GM21717 (cell line): ENCODE data around the gene TRIP12.
"Not testable (repeated sequence)": the region's sequence is repeated elsewhere in the genome, so short reads cannot be mapped to it uniquely, and the experiment has no call there.

Source experiments
- ATAC-seq: cut with Tn5 transposase; IDR thresholded peaks from one replicate; pipeline ENCODE4 v1.9.1; 2021; ENCODE audit warnings: mild to moderate bottlenecking, moderate library complexity; ENCODE audit not compliant: unreplicated experiment

Gene TRIP12

GRCh38 chr2:229879191-229879950 lies 42.4 kb downstream of the TRIP12 start:
- ATAC-seq: no peak

- ATAC-seq: no peak
Observed at GRCh38 chr2:229875549-229875948, 46.3 kb downstream of the TRIP12 start.

GRCh38 chr2:229874647-229875046 lies 47.2 kb downstream of the TRIP12 start:
- ATAC-seq: no peak

DNA sequence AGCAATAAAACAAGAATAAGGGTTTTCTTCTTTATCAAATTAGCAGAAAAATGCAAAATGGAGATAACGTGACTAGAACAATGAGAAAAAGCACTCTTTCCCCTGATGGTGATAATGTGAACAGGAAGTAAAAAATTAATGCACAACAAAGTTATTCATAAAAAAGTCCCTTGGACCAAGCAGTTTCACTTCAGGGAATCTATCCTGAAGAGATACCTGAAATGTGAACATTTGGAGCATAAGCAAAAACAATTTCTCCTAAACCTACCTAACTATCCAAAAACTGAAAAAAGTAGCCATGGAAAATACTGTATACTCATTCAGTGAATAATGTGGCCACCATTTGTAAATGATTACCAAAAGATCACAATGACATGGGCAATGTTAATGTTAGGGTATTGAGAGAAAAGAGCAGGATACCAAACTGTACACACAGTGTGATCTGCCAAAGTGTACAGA lies 48.7 kb downstream of the TRIP12 start:
- ATAC-seq: peak; percentile 63

GRCh38 chr2:229870903-229871656 lies 50.7 kb downstream of the TRIP12 start:
- no peak for ATAC-seq

DNA sequence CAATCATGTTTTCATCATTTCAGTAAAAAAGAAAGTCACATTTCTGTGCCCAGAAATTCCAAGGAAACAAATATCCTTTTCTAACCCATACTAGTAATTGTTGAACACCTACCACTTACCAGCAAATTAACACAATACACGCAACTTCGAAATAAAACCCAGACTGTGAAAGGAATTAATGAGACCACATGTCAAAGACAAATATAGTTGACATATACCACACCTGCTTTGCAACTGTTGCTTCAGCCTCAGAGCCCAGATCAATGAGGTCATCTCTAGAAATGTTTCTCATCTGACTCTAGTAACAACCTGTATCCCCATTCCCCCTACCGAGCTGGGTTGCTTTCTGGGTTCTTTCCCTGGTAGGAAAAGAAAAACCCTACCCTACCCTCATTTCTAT lies 52.6 kb downstream of the TRIP12 start:
- ATAC-seq: no peak

DNA sequence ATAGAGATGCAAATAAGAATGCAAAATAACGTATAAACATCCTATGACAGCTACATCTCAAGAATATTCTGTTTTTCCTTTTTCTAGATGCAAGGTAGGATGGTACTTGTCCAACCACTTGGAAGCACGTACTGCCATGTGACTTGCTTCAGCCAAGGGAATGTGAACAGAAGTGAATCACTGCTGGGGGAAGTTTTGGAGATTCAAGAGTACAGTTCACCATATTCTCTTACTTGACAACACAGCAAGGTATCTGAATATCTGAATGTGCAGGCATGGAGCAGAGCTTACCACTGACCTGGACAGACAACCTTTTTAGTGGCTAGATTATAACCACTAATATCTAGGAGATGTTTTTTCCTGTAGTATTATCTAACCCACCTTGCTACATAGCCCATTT lies 53.0 kb downstream of the TRIP12 start:
- ATAC-seq: no peak

GRCh38 chr2:229865033-229865432 lies 56.8 kb downstream of the TRIP12 start:
- no peak for ATAC-seq

GRCh38 chr2:229861431-229861830 lies 60.4 kb downstream of the TRIP12 start:
- no peak for ATAC-seq

DNA sequence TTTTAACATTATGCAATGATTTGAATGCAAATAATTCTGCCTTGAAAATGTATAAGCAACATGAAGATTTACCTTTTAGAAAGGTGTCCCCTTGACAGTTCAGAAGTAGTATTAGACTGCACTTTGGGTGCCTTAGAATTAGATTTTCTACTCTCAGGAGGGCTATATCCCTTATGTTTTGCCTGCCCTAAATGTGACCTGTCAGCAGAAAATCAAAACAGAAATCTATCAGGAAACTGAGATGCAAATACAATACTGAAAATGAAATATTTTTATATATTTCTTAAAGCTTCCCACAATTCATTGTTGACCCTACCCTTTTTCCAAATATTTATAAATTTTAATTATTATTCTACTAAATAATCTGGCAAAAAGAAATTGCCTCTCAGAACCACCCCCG lies 61.5 kb downstream of the TRIP12 start:
- ATAC-seq: no peak

DNA sequence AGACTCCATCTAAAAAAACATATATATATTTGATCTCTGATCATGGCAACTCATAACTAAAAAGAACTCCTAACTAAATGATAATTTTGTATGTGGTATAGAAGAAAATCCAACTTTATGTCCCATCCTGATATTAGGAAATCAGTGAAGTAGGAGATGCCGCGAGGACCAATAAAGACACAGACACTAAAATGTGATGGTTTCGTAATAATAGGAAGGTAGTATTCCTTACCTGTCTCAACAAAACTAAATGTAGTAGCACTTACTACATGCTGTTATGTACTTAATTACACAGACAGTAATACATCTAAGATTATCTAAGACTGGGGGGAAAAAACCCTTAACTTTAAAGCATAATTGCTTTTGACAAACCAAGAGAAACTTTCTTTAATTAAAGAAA lies 63.5 kb downstream of the TRIP12 start:
- no peak for ATAC-seq

GRCh38 chr2:229857634-229858033 lies 64.2 kb downstream of the TRIP12 start:
- ATAC-seq: no peak

DNA sequence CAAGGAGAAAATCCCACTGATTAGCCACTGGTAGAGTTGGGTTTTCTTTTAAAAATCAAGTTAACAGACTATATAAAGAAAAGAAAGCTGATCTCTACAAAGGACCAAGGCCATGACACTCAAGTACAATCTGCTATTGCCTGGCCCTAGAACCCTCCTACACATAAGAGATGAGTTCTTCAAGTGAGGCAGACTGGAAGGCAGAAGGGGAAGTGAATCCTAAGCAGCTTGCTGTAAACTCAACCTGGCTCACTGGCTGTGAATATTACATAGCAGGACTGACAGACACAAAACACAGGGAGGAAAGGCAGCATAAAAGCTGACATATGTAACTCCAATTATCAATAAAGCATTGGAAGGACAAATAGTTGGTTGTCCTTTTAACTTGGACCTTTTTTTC lies 65.4 kb downstream of the TRIP12 start:
- ATAC-seq: peak; percentile 96

- ATAC-seq: no peak
Observed at GRCh38 chr2:229855116-229855515, 66.7 kb downstream of the TRIP12 start.

- peak; percentile 66 for ATAC-seq
Observed at GRCh38 chr2:229852565-229852964, 69.2 kb downstream of the TRIP12 start.

GRCh38 chr2:229851870-229852269 lies 69.9 kb downstream of the TRIP12 start:
- no peak for ATAC-seq

- ATAC-seq: not testable (repeated sequence)
Observed at GRCh38 chr2:229850355-229851275, 71.2 kb downstream of the TRIP12 start.

GRCh38 chr2:229849073-229849472 lies 72.7 kb downstream of the TRIP12 start:
- ATAC-seq: no peak

GRCh38 chr2:229843613-229844012 lies 78.2 kb downstream of the TRIP12 start:
- no peak for ATAC-seq

DNA sequence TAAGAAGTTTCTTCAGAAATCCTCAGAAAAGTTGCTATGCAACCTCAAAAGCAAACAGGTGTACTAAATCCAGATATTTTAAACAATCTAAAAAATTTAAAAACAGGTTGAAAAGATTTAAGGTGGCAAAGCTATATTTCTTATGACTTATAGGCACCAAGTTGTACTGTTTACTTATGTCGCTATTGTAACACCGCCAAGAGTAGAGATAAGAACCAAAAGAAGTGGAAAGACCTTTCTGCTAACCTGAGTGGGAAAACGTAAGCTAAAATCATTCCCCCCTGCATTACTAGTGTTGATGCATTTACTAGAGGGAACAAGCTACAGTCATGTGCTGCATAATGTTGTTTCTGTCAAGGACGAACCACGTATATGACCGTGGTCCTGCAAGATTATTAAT lies 83.1 kb downstream of the TRIP12 start:
- no peak for ATAC-seq

DNA sequence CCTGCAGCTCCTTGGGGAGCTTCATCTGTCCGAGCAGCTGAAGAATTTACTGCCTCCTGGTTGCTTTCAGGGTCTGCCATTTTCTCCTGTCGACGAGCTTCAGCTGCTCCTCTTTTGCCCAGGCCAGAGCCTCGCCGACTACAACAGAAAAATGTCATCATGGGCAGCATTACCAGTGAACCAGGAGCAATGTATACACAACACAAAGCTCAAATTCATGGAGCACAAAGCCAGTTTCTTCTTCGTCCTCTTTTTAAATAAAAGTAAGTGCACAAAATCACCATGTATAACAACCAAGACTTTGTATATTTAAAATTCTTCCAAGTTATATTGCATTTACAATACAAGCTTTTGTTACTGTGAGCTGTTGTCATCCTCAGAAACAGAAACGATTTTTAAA lies 85.0 kb downstream of the TRIP12 start:
- ATAC-seq: no peak
